ENCODE measurements around the gene FUBP3.
"Not testable (repeated sequence)": the region's sequence is repeated elsewhere in the genome, so short reads cannot be mapped to it uniquely, and the experiment has no call there.

FUBP3 gene

DNA sequence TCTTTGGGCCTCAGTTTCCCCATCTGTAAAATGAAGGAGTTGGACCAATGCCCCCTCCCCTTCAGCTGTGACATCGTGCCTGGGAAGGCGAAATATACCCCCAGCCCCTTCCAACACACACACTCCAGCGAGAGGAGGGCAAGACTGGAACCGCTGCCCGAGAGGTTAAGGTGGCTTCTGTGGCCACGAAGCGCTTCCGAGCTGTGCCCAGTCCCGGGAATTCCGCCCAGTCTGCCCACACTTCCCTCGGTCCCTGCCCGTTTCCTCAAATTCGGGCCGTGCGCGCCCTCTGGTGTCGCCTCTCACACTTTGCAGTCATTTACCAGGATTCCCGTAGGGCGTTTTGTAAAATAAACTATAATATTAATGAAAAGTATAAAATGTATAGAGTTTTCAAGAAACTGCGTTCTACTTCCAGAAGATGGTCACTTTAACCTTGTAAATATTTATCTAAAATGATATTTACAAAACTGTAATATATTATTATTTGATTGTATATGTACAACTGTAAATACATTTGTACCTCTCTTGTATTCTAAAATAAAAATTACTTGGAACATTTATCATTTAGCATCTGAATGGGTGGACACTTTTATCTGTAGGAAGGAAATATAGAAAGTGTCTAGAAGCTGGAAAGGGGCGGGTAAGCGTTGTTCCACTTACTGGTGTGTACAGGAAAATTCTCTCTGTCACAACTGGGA is 103.2 kb downstream of the FUBP3 start:
- peak; percentile 64 for DNase-seq (ENCODE audit: low spot score)

DNA sequence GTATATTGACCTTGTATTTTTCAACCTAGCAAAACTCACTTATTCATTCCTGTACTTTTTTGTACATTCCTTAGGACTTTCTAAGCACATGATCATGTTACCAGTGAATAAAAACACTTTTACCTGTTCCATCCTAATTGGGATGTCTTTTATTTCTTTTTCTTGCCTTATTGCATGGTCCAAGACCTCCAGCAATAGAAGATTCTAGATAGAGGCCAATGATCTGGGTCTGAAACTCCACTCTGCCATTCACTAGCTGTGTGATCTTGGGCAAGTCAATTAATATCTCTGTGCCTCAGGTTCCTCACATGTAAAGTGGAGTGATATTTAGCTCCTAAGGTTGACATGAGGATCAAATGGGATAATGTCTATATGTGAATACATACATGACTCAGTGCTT is 105.7 kb downstream of the FUBP3 start:
- no peak for DNase-seq (ENCODE audit: low spot score)

DNA sequence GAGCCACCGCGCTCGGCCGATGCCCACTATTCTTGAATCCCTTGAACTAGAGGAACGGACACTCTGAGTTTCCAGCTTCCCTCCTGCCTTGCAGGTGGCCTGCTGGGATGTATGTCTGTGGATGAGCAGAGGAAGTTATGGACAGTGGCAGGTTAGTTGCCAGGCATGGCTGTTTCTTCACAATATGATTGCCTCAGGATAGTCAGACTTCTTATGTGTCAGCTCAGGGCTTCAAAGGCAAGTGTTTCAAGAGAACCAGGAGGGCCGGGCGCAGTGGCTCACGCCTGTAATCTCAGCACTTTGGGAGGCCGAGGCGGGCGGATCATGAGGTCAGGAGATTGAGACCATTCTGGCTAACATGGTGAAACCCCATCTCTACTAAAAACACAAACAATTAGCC is 106.6 kb downstream of the FUBP3 start:
- not testable (repeated sequence) for DNase-seq (ENCODE audit: low spot score)

DNA sequence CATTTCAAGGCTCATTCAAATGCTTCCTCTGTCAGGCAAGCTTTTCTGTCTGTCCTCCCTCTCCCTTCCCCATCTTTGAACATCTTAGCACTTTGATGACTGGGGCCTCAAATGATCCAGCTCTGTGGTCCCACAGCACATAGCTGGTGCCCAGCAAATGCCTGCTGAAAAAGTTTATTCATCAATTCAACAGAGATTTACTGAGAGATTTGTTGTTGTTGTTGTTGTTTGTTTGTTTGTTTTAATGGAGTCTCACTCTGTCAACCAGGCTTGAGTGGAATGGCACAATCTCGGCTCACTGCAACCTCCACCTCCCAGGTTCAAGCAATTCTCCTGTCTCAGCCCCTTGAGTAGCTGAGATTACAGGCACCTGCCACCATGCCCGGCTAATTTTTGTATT is 108.2 kb downstream of the FUBP3 start:
- DNase-seq (ENCODE audit: low spot score), result no peak

Data from NAMALWA (cell line).